ENCODE data around the gene ANGPTL3. TPM values are rescaled to one million over a fixed set of nuclear protein-coding genes. Genes with fewer than 3 reads are reported as not detected.

The ANGPTL3 gene
- polyA plus RNA-seq, 1 of the 3 experiments (the other 2 are of a cell fraction): not detected

GRCh38 chr1:62573675-62574074, 23.6 kb upstream of the ANGPTL3 start:
- Histone ChIP-seq H2AFZ (ENCODE audit: low read depth) (no peak overlapping the region), H3K27ac (ENCODE audit: low read depth in 2 of 2, low read length in 1 of 2) (no peak overlapping the region), H3K4me3 (ENCODE audit: low read depth in 2 of 2, low read length in 1 of 2) (no peak overlapping the region), H3K9me2 (no peaks in the 10 kb centered on the region), H3K4me2 (no peak overlapping the region), H3K79me2 (ENCODE audit: insufficient read depth) (0 out of 2 replicates have a peak, but pooled peaks cover 9% of the 10 kb centered on the region), H3F3A (replicated peaks; ENCODE audit: insufficient read depth) (peaks cover 3% of the 10 kb centered on the region), H3K27me3 (ENCODE audit: insufficient read depth) (no peaks in the 10 kb centered on the region), H3K4me1 (ENCODE audit: control insufficient read depth in 1 of 2, insufficient read depth in 2 of 2, low read depth in 1 of 2, low read length in 1 of 2) (no peaks in the 10 kb centered on the region), H3K36me3 (replicated peaks in 1 of 2; ENCODE audit: control insufficient read depth in 1 of 2, insufficient read depth in 2 of 2, low read length in 1 of 2) (peaks cover 22 to 41% of the 10 kb centered on the region in 2 experiments), H3K9me3 (no peaks in the 10 kb centered on the region), H3K9ac (no peak overlapping the region), H4K20me1 (ENCODE audit: insufficient read depth) (no peaks in the 10 kb centered on the region)
- ChIA-PET CTCF (no interaction called here), POLR2A (no interaction called here)
- 45% methylated on average over 2 of the region's 2 CpGs for WGBS (ENCODE audit: low lambda C conversion rate)
- TF ChIP-seq RCOR1 (IDR thresholded peaks at IDR 0.05; ENCODE audit: low read length): no peak
- no peak for TF ChIP-seq FOXJ3 (CRISPR knock-in tag; IDR thresholded peaks at IDR 0.05)
- TF ChIP-seq FOSL2 (IDR thresholded peaks at IDR 0.05; ENCODE audit: borderline replicate concordance, low read depth): no peak
- TF ChIP-seq SMC3 (IDR thresholded peaks at IDR 0.05; ENCODE audit: low read depth, low read length): no peak
- TF ChIP-seq YY1 (IDR thresholded peaks at IDR 0.05; ENCODE audit: low read depth): no peak
- no peak for TF ChIP-seq POLR2AphosphoS5 (IDR thresholded peaks at IDR 0.05; ENCODE audit: low read depth, low read length)
- no peak for TF ChIP-seq NRF1 (IDR thresholded peaks at IDR 0.05; ENCODE audit: low read depth, low read length)
- no peak for TF ChIP-seq JUND (IDR thresholded peaks at IDR 0.05)
- DNase-seq: no peak

GRCh38 chr1:62585469-62586155, 11.7 kb upstream of the ANGPTL3 start:
- Histone ChIP-seq H3F3A (replicated peaks; ENCODE audit: insufficient read depth) (peaks cover 3% of the 10 kb centered on the region), H3K27ac (ENCODE audit: low read depth in 2 of 2, low read length in 1 of 2) (no peak overlapping the region), H2AFZ (ENCODE audit: low read depth) (no peak overlapping the region), H3K4me1 (ENCODE audit: control insufficient read depth in 1 of 2, insufficient read depth in 2 of 2, low read depth in 1 of 2, low read length in 1 of 2) (no peaks in the 10 kb centered on the region; a peak in 1 of 4 replicates), H4K20me1 (ENCODE audit: insufficient read depth) (no peaks in the 10 kb centered on the region), H3K9ac (no peak overlapping the region), H3K4me3 (ENCODE audit: low read depth in 2 of 2, low read length in 1 of 2) (no peak overlapping the region), H3K9me3 (no peaks in the 10 kb centered on the region), H3K4me2 (no peak overlapping the region), H3K79me2 (ENCODE audit: insufficient read depth) (no peaks in the 10 kb centered on the region), H3K27me3 (ENCODE audit: insufficient read depth) (no peaks in the 10 kb centered on the region), H3K36me3 (replicated peaks in 1 of 2; ENCODE audit: control insufficient read depth in 1 of 2, insufficient read depth in 2 of 2, low read length in 1 of 2) (peaks cover 44 to 48% of the 10 kb centered on the region in 2 experiments), H3K9me2 (no peaks in the 10 kb centered on the region)
- WGBS (ENCODE audit: low lambda C conversion rate): 83% methylated on average over 1 of the region's 1 CpG
- POLR2A ChIA-PET: no interaction called here
- CTCF ChIA-PET: interaction anchor here (0.8 kb wide), 1 partner anchor 77 kb away, joined by 5 read pairs; no protein-coding TSS in a partner anchor
- no peak for TF ChIP-seq TAF1 (IDR thresholded peaks at IDR 0.05; ENCODE audit: borderline replicate concordance, low read depth, low read length)
- no peak for TF ChIP-seq IRF3 (IDR thresholded peaks at IDR 0.05; ENCODE audit: low read depth, low read length)
- TF ChIP-seq TEAD4 (IDR thresholded peaks at IDR 0.05; ENCODE audit: borderline replicate concordance, insufficient read depth): no peak
- no peak for TF ChIP-seq MEF2A (IDR thresholded peaks at IDR 0.05; ENCODE audit: borderline replicate concordance, low read depth)
- TF ChIP-seq JUND (IDR thresholded peaks at IDR 0.05): no peak
- no peak for TF ChIP-seq RCOR1 (IDR thresholded peaks at IDR 0.05; ENCODE audit: low read length)
- TF ChIP-seq FOSL2 (IDR thresholded peaks at IDR 0.05; ENCODE audit: borderline replicate concordance, low read depth): no peak
- TF ChIP-seq USF2 (IDR thresholded peaks at IDR 0.05; ENCODE audit: borderline replicate concordance, low read depth, low read length): no peak
- no peak for TF ChIP-seq USF1 (IDR thresholded peaks at IDR 0.05; ENCODE audit: borderline replicate concordance, low read depth)
- TF ChIP-seq RXRA (IDR thresholded peaks at IDR 0.05; ENCODE audit: borderline replicate concordance, low read depth): no peak
- no peak for TF ChIP-seq GABPA (IDR thresholded peaks at IDR 0.05; ENCODE audit: low read depth)
- TF ChIP-seq ZBTB33 (IDR thresholded peaks at IDR 0.05; ENCODE audit: borderline replicate concordance, low read depth): no peak
- no peak for TF ChIP-seq PBX3 (IDR thresholded peaks at IDR 0.05)
- TF ChIP-seq FOXJ3 (CRISPR knock-in tag; IDR thresholded peaks at IDR 0.05): no peak
- DNase-seq: no peak

All from SK-N-SH (cell line).